GM19238 (cell line): Measurements from ENCODE around the gene VPS41.
"Not testable (repeated sequence)": the region's sequence is repeated elsewhere in the genome, so short reads cannot be mapped to it uniquely, and the experiment has no call there.

Experiments used
- DNase-seq: peaks from one replicate; pipeline ENCODE4 v3.0.0; 2011; ENCODE audit warnings: low spot score; ENCODE audit not compliant: insufficient read length

Gene VPS41

DNA sequence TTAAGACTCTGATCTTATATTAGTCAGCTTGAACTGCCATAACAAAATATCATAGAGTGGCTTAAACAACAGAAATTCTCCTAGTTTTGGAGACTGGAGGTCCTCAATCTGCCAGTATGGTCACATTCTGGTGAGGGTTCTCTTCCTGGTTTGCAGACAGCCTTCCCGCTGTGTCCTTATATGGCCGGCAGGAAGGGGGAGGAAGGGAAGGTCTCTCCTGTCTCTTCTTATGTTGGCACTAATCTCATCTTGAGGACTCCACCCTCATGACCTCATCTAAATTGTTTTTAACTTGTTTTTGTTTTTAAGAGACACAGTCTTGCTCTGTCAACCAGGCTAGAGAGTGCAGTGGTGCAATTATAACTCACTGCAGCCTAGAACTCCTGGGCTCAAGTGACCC is 53.1 kb downstream of the VPS41 start:
- no peak for DNase-seq

GRCh38 chr7:38855386-38855785 is 53.6 kb downstream of the VPS41 start:
- DNase-seq = no peak

DNA sequence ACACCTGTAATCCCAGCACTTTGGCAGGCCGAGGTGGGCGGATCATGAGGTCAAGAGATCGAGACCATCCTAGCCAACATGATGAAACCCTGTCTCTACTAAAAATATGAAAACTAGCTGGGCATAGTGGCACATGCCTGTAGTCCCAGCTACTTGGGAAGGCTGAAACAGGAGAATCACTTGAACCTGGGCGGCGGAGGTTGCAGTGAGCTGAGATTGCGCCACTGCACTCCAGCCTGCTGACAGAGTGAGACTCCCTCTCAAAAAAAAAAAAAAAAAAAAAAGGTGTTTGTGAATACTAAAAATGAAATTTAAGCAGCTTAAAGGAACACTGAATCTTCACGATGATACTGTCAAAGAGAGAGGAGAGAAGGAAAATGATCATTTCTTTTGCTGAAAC is 54.0 kb downstream of the VPS41 start:
- DNase-seq = not testable (repeated sequence)

GRCh38 chr7:38851321-38851720 is 57.7 kb downstream of the VPS41 start:
- DNase-seq = no peak

DNA sequence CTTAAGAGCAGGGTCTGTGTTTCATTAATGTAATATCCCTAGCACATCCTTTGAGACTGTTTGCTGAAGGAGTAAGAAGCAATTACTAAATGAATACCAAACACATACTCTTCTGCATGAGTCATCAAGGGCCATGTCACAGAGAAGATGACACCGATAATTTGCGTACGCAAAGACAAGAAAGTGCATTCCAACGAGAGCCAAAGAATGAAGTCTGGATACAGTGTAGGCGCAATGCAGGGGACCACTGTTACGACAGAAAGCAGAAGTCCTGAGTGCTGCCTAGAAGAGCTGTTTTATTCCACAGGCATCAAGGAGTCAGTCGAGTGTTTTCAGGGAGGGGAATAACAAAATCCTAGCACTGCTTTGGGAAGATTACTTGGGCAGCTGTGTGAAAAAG is 62.7 kb downstream of the VPS41 start:
- DNase-seq = no peak

DNA sequence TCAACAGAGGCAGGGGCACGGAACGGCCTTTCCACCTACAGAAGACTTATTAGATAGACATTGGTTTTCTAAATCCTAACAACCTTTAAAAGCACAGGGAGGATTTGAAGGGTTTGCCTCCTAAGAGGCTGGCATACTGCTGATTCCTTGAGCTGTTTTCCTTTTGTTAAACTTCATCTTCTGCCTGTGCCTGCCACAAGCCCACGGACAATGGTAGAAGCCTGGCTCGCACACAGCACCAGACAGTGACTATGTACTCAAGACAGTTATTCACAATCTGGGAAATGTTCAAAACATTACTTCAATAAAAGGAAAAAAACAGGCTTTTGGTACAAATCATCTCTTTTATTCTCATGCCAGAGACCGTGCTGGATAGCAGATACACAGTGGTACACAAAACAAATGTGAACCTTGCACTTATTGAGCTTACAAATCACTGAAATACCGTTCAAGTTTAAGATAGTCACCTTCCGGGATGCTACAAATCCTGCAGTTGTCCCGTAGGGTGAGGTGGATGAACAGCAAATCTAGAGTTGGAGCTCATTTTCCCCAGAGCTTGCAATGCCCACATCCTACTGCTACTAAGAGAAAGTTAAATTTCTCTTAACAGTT is 63.9 kb downstream of the VPS41 start:
- DNase-seq = no peak

- no peak for DNase-seq
These were observed 66.2 kb downstream of the VPS41 start for GRCh38 chr7:38842746-38843145.

DNA sequence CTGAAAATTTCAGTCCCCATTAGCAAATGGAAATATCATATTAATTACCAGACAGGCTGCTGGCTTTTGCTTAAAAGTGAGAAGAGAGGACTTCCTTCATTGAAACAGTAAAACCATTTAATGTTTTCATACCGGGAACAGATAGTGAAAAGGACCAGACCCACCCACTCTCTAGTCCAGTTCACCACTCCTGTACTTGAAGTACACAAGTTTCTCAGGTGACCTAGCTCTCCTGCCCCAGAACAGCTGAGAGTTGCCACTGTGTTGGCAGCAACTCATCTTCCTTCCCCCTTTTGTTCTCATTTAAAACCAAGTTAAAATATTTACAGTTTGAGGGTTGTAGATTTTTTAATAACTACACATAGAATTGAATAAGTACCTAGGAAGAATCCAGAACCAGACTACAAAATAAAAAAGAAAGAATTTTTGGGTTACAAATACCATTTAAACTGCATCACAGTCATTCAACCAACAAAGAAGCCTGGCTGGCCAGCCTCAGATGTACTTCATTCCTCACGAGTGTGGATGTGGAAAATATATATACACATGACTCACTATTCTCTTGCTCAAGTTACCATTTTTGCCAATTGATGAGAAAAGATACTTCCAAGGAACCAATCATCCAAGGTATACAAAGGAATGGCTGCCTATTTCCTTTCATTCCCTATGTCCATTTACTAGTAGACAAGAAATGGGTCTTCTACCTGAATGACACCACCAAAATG is 68.1 kb downstream of the VPS41 start:
- peak; percentile 6 for DNase-seq

GRCh38 chr7:38839851-38840250 is 69.1 kb downstream of the VPS41 start:
- no peak for DNase-seq

DNA sequence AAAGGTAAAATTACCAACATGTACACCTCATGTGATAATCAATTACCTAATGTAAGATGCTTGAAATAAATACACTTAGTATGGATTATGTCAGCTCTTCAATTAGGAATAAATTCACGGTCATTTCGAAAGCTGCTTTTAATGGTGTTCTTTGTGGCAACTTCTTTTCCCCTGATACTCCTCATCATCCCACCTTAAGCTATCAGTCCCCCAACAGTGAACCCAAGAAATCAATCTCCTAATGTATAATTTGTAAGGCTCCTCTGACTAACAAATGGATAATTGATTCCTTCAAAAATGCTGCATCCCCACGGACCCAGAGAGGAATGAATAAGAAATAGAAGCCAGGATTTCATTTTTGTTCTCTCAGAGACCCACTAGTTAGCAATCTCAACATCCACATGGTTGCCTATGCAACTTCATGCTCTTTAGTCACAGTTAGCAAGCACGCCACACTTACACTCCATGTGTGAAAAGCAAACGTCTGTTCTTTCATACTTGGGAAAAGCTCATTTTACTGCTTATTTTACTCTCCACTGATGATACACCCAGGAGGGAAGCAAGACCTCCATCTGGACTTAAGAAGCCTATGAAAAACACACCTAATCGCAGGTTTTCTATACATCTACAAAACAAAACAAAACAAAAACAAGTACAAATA is 70.1 kb downstream of the VPS41 start:
- no peak for DNase-seq

- no peak for DNase-seq
These were observed 74.6 kb downstream of the VPS41 start for GRCh38 chr7:38834357-38834756.

DNA sequence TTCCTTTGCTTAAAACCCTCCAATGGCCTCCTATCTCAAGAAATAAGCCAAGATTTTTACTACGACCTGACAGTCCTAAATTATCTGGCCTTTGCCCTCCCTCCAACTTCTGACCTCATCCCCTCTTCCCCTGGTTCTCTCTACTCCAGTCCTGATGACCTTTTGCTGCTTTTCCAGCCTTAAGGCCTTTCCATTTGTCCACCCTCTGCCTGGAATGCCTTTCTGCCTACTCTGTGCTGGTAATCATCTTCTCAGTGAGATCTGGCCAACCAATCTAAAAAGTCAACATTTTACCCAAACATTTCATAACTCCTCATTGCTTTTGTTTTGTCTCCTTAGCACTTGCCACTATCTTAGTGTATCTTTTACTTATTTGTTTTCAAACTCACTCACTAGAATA is 75.7 kb downstream of the VPS41 start:
- DNase-seq = no peak

DNA sequence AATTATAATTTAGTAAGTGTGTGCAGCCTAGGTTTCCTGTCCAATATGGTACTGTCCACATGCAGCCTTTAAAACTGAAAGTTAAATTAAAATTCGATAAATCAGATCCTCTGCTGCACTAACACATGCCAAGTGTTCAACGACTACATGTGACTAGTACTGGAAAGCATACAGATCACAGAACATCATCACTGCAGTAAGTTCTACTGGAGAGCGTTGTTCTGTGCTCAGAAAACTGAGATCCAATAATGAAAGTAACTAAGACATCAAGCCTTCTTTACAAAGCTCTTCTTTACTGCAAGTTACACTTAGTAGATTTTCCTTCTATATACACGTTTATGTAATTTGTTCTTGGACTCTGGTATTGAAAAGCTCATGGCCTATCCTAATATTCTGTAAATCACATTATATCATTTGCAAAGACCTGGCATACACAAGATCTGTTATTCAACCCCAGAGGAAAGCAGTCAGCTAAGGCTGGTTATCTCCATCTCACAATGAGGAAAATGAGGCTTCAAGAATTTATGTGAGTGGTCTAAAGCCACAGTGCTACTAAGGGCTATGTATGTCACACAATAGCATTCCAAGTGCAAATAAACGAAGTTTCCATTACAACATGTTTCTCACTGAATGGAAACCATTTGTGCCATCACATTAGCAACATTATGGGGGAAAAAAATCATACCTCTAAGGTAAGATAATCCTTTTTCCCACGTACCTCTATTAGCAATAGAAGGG is 77.6 kb downstream of the VPS41 start:
- DNase-seq = no peak

DNA sequence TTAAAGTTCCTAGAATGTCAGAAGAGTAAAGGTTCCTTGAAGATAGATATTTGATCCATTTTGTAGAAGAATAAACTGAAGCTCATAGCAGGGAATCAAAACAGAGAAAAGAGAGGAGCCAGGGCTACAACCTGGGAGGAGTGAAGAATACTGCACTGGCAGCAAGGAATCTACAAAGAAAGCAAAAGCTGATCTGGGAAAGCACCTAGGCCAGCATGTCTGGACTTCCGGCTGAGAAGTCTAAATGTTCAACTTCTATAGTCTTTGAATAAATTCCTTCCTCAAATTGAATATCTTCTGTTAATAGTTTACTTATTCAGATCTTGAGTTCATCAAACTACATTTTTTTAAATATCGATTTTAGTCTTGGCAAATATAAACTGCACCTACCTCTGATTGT is 78.2 kb downstream of the VPS41 start:
- DNase-seq = no peak

- DNase-seq = no peak
These were observed 79.4 kb downstream of the VPS41 start for GRCh38 chr7:38829488-38830165.

- no peak for DNase-seq
These were observed 81.0 kb downstream of the VPS41 start for GRCh38 chr7:38828026-38828425.

- peak; percentile 4 for DNase-seq
These were observed 83.1 kb downstream of the VPS41 start for GRCh38 chr7:38825721-38826440.

DNA sequence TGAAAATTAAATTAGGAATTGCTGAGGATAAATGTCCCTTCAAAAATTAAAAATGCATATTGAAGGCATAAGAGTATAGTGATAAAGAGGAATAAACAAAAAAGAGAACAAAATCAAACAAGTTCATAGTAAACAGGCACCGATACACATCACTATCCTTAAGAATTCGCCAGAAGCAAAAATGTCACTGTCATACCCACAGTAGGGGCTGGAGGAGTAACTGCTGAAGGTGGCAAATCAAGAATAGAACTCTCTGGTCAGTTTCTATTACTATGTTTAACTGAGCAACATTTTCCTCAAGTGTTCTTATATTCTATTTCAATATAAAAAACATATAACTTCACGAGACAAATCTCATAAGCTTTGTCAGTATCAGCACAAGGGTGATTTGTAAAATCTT is 84.0 kb downstream of the VPS41 start:
- DNase-seq = no peak

GRCh38 chr7:38822549-38822948 is 86.4 kb downstream of the VPS41 start:
- DNase-seq = no peak

DNA sequence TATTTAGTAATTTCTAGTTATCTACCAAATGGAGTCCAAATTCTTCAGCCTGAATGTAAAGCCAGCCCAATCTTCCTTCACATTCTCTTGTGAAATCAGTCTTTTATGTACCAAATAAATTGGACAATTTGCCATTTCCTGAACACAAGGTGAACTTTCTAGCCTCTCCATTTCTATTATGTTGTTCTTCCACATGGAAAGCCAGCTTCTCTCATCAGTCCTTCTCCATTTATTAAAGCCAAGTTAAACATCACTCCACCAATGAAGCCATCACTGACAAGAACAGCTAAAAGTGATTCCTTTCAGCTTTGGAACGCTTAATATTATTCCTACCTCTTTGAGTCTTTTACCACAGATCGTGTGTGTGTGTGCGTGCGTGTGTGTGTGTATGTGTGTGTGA is 88.4 kb downstream of the VPS41 start:
- DNase-seq = no peak

- DNase-seq = no peak
These were observed 89.5 kb downstream of the VPS41 start for GRCh38 chr7:38819463-38819862.
